Right ventricle myocardium superior (tissue), 1 donor: ENCODE results near the gene GSKIP. TPM values are rescaled to one million over a fixed set of nuclear protein-coding genes. Genes with fewer than 3 reads are reported as not detected.

Experiments used
- ATAC-seq: fragments of 200-7000 bp; cut with Tn5 transposase; one replicate; pipeline ENCODE4 v1.9.1; 2020; ENCODE audit warnings: mild to moderate bottlenecking; ENCODE audit not compliant: poor library complexity
- DNase-seq: peaks from one replicate; pipeline ENCODE4 v3.0.0-alpha.2; 2020
- intact Hi-C: fragments of 100-400 bp; cut with DNase I; formaldehyde crosslinking; loops from one replicate; pipeline ENCODE4 v1.11.2; 2022
- total RNA-seq: library from RNA; stranded (reverse); fragmentation: NEBNext Ultra II Directional; extraction: Animal tissue kit (Norgen Biotek cat#: 25700); gene quantifications from one replicate; pipeline ENCODE4 v1.2.1, GENCODE V29; 2021
- donor health status: DM: no; HTN: yes; CAD: no; lungs with severe emphysema.

GSKIP gene
- total RNA-seq, 1 donor from 2014 or later = 11.1 TPM

DNA sequence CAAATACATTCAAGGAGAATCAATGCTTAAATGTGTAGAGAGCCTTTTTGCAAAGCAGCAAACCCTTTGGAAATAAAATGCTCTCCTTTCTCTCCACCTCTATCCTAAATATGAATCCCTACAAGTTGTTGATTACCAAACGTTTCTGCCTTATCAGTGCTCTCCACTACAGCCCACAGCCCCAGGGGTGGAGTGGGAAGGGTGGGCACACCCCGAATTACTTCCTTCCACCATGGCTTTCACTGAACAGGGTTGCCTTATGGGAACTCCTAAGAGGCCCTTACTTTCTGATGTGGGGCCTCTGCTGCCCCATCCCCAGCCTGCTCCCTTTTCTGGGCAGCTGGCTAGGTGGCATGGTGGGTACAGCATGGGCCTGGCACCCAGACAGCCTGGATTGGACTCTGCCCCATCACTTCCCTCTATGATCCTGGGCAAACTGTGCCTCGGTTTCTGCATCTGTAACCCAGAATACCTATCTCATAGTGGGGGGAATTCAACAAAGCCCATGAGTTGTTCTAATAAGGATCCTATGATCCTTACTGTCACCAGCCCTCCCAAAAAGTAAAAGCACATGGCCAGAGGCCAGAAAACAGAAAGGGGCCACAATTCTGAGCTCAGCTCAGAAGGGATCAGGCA, 44.7 kb downstream of the GSKIP start:
- no peak for ATAC-seq
- intact Hi-C loops = no loop called here
- DNase-seq = no peak

DNA sequence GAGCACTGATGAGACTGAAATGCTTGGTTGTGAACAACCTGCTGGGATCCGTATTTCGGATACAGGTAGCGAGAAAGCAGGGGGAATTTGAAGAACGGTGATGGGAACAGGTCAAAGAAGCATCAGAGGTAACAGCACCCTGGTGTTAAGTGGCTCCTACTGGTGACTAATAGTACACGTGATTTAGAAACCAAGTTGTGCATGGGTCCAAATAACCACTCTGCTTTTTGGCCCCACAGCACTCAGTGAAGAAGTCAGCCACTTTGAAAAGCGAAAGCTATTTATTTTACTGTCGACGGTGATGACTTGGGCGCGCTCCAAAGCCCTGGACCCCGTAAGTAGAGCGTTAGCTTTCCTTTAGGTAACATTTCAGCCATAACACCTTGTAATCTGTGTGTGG, 45.3 kb downstream of the GSKIP start:
- intact Hi-C loops = no loop called here
- DNase-seq (no peak), ATAC-seq (no peak)

DNA sequence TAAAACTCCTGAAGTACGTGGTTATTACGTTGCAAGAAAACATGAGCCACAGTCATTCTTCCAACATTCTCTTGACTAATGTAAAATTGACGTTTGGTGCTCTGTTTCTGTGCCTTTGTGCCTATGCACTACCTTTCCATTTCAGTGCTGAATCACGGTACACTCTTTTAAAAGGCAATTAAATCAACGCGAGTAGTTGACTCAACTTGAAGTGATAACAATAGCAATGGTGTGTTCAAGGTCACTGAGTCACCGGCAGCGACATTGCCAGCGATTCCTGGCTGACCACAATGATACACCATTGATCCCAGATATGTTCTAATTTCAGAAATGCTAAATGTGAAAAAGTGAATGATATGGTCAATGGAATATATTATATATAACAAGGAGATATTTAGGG, 46.4 kb downstream of the GSKIP start:
- no peak for ATAC-seq
- intact Hi-C loops = no loop called here
- no peak for DNase-seq

DNA sequence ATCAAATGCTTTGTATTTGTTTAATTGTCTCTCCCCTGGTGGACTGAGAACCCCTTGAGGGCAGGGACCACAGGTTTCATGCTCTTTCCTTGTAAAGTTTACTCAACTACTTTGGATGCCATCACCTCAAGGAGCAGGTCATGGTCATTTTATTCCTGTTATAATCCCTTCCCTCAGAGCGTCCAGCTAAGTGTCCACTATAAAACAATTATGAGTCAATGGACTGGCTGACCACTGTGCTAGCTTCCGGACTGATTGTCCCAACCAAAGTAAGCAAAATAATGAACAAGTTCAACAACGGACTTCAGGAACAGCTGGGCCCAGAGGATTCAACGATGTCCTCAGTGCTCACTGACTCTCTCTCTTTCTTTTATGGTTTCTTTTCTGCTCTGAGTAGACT, 46.8 kb downstream of the GSKIP start:
- DNase-seq (no peak), ATAC-seq (no peak)
- intact Hi-C loops = no loop called here

DNA sequence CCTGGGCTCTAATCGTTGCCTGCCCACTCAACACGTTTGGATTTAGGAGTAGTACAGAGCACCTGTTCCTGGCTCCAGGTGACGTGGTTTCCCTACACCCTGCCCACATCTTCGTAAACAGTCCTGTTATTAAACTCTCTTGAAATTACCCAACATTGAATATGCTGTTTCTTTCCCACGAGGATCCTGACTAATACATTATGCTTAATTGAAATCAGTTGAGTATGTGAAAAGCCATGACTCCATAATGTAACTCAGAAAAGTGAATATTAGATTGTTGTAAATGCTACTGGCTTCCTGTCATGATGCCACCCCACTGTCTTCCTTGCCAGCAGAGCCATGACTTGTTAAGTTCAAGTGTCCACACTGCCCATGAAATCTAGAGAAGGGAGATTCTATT, 50.2 kb downstream of the GSKIP start:
- intact Hi-C loops = no loop called here

DNA sequence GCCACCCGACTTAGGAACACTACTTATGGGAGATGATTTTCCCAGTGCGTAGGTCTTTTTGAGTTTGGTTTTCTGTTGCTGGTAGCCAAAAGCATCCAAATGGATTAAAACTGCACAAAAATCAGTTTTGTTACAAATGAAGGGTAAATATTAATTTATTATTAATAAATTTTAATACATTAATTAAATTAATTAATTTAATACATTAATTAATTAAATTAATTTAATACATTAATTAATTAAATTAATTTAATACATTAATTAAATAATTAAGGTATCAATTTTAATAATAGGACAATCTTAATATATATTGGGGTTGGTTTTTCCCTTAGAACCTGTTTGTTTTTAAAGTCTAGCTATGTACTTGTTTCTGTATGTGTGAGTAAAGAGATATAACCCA, 52.2 kb downstream of the GSKIP start:
- intact Hi-C loops = no loop called here
- no peak for ATAC-seq

More for the DNA sequence above, 50.2 kb downstream of the GSKIP start:
- DNase-seq = no peak
- ATAC-seq = no peak

DNA sequence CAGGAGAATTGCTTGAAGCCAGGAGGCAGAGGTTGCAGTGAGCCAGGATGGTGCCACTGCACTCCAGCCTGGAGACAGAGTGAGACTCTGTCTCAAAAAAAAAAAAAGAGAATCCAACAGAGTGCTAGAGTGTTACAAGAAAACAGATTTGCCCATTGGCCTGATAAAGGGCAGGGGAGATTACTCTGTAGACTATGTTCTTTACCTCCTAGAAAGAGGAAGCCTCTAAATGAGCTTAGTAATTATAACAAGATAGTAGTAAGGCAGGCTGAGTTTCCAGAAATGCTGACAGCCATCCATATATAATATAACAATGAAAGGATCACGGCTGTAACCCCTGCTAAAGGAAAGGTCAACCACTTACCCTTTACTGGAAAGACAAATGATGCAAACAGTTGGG, 53.0 kb downstream of the GSKIP start:
- DNase-seq (no peak), ATAC-seq (no peak)
- intact Hi-C loops = no loop called here

More for the DNA sequence above, 52.2 kb downstream of the GSKIP start:
- DNase-seq = no peak

DNA sequence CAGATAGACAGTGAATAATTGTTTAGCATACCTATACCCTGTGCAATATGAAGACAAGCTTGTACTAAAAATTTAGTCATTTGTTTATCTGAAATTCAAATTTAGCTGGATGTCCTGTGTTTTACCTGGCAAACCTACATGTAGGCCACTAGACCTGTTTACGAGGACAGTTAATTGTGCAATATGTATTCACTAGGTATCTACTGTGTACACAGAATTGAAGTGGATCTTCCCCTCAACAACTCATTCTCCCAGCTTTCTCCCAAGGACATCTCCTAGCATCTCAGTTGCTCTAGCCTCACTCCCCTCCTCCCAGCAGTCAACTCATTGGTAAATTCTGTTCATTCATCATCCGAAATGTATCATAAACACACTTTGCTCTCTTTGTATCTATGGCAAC, 53.9 kb downstream of the GSKIP start:
- DNase-seq (no peak), ATAC-seq (no peak)
- intact Hi-C loops = no loop called here

DNA sequence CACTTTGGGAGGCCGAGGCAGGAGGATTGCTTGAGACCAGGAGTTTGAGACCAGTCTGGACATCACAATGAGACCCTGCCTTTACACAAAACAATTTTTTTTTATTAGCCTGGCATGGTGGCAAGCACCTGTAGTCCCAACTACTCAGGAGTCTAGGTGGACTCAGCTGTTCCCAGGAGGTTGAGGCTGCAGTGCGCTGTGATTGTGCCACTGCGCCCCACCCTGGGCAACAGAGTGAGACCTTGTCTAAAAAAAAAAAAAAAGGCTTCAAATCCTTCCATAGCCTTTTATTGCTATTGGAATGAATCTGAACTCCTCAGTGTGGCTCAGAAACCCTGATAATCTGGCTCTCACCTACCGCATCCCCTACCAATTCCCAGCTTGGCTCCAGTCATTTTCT, 54.7 kb downstream of the GSKIP start:
- intact Hi-C loops = no loop called here
- no peak for DNase-seq

DNA sequence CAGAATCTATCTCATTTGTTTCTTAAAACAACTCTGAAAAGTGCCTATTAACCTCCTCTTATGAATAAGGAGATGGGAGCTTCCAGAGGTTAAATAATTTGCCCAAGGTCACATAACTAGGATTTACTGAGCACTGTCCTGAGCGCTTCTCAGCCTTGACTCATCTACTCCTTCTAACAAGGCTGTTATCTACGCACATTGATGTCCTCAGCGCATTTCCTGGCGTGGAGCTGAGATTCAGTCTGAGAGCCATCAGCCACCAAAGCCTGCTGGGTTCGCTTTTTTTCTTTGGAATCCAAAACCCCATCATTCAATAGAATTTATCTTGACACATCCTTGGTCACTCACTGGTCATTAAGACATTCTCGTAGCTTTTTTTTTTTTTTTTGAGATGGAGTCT, 57.9 kb downstream of the GSKIP start:
- DNase-seq = no peak
- no peak for ATAC-seq
- intact Hi-C loops = loop anchor here (5.0 kb wide), 2 partner anchors 124 to 324 kb away; no protein-coding TSS in a partner anchor

More for the DNA sequence above, 54.7 kb downstream of the GSKIP start:
- ATAC-seq = no peak

DNA sequence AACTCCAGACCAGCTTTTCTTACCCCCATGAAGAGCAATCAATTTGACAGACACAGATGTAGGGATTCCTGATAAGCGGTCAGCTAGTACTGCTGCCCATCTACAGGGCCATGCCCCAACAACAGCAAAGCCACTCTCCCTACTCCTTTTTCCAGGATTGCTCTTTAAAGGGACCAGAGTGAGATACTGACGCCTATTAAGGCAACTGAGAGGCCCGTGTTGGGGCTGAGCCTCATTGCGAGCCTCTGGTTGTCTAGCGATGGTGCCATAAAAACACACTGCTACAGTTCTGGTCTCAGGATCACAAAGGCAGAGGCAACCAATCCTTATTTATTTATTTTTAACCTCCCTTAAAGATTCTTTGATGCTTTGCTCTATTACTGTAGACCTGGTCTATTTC, 59.7 kb downstream of the GSKIP start:
- intact Hi-C loops = loop anchor here (5.0 kb wide), 2 partner anchors 126 to 326 kb away; no protein-coding TSS in a partner anchor
- ATAC-seq (no peak), DNase-seq (no peak)

DNA sequence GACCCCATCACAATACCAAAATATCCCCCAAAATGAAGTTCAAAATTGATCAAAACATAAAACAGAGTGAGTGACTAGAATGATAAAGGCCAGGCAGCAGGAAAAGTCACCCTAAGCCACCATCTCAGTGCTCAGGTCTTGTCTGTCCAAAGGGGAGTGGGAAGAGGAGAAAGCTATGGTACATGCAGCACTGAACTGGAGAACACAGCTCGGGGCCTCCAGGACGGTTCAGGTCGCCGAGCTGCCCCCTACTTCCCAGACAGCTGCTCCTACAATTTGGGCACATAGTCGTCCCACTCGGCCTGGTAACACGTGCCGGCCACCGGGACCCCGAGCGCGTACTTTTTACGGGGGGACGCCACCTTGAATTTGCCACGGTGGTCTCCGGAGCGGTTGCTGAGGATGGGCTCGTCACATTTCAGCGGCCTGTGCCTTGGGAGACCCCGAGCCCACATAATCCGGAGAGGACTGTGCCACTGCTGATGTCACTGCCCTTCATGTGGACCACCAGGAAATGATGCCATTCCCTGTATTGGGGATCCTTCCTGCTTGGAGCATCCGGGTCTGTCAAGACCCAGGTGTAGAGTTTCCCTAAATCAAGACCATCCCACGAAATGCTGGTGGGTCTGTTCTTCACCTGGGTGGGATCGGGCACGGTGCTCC, 60.3 kb downstream of the GSKIP start:
- intact Hi-C loops = loop anchor here (5.0 kb wide), 2 partner anchors 126 to 326 kb away; no protein-coding TSS in a partner anchor
- ATAC-seq = peak; percentile 43

DNA sequence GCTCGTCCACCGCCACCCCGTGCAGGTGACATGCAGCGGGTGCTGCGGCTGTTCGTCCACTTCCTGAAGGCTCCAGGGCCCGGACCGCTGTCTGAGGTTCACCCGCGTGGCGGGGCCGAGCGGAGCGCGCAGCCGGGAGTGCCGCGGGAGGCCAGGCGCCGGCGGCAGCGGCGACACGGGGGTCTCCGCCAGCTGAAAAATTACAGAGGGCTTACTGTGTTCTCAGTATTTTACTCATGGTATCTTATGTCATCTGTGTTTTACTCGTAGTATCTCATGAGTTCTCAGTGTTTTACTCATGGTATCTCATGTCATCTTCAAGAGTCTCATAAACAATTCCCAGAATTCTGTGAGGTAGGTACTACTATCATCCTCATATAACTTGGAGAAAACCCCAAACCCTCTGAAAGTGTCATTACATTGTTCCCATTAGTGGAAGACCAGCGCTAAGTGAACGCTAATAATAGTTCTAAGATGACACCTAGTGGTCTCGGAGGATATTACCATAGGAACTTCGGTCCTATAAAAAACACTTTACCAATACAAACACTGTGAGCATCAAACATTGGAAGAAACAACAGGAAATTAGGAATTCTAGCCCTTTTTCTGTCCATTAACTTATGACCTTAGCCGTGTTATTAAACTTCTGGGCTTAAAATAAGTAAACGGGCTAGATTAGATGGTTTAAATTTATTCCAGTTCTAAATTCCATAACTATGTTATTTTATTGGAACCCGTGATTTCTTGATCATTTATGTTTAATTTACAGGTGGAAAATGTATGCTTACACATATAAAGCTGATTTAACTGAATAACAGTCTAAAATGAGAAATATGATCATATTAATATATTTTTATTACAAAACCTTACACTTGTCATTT, 61.0 kb downstream of the GSKIP start:
- intact Hi-C loops = loop anchor here (5.0 kb wide), 2 partner anchors 127 to 327 kb away; no protein-coding TSS in a partner anchor
- ATAC-seq = peak; percentile 94
- peak; percentile 46 for DNase-seq

More for the DNA sequence above, 60.3 kb downstream of the GSKIP start:
- no peak for DNase-seq

DNA sequence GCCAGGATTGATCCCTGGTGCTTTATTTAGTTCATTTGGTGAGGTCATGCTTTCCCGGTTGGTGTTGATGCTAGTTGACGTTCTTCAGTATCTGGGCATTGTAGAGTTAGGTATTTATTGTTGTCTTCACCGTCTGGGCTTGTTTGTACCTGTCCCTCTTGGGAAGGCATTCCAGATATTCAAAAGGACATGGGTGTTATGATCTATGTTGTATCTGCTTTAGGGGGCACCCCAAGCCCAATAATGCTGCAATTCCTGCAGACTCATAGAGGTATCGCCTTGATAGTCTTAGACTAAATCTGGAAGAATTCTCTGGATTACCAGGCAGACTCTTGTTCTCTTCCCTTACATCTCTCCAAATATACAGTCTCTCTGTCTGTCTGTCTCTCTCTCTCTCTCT, 70.7 kb downstream of the GSKIP start:
- ATAC-seq (no peak), DNase-seq (no peak)
- intact Hi-C loops = no loop called here

Other genes starting within 250 kb of the GSKIP start
- 1.2 TPM for gene BDKRB2, start 158.7 kb upstream of the GSKIP start, total RNA-seq
- not detected for gene BDKRB1, start 107.3 kb upstream of the GSKIP start, total RNA-seq
- 10.9 TPM for gene ATG2B, start 185 bp upstream of the GSKIP start, total RNA-seq
- gene AK7, start 28.6 kb downstream of the GSKIP start, total RNA-seq = 0.22 TPM
- gene PAPOLA, start 138.9 kb downstream of the GSKIP start, total RNA-seq = 132 TPM